Activated CD4-positive, alpha-beta T cell treated with anti-CD3 and anti-CD28 coated beads, Interleukin-2, amount 50 U/mL, for 48 hours (primary cell): ENCODE measurements around the gene ABLIM2.
"Not testable (repeated sequence)": the region's sequence is repeated elsewhere in the genome, so short reads cannot be mapped to it uniquely, and the experiment has no call there.

ENCODE experiments used
- DNase-seq, 2 experiments: peaks; one replicate each; pipeline ENCODE4 v3.0.0-alpha.2; 2020

ABLIM2 gene

DNA sequence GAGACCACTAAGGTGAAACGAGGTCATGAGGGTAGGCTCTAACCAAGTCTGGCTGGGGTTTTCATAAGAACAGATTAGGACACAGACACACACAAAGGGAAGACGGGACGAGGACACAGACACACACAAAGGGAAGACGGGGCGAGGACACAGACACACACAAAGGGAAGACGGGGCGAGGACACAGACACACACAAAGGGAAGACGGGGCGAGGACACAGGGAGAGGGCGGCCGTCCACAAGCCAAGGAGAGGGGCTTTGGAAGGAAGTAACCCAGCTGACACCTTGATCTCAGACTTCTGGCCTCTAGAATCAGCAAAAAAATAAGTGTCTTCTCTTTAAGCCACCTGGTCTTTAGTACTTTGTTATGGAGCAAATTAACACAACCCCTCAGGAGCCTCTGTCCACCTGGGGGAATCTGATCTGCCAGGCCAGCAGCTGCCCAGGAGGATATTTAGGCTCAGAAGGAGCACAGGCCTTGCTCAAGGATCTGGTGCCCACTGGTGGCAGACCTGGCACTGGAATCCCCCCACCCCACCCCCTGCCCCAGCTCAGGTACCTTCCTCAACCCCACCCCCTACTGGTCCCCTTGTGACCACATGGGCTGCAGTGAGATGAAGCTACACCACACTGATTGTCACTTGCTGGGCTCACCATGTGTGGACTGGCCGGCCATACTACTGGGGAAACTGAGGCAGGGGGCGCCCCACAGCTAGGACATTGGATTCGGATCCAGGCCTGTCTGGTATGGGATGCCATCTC is 2.8 kb downstream of the ABLIM2 start:
- DNase-seq, result no peak

DNA sequence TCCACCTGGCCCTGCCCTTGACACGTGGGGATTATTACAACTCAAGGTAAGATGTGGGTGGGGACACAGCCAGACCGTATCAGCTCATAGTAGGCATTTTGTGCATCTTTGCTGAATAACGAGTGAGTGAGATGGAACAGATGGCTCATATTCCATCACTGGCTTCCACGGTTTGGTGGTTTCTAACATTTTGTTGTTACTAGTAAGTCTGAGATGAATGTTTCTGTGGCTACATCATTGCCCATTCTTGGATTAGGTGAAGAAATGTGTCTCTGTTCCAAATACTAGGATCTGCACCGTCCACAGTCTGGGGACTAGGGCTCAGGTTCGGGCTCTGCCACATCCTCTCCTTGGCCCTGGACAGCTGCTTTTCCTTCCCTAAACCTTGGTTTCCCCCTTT is 3.6 kb downstream of the ABLIM2 start:
- DNase-seq, result no peak

DNA sequence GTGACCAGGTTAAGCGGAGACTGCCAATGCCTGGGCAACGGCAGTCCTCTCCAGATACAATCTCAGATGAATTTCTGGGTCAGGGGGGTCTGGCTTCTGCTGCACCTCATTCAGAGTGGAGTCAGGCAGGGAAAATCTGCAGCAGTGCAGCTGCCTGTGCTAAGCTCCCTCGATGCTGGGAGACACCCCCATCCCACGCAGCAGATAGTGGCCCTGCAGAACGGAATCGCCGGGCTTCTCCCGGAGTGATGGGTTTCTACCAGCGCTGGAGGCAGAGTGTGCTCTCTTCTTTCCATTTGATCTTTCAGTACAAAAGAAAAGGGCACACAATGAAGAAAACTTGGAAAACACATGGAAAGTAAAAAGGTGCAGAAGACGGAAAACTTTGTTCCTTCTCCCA is 5.2 kb downstream of the ABLIM2 start:
- no peak for DNase-seq

DNA sequence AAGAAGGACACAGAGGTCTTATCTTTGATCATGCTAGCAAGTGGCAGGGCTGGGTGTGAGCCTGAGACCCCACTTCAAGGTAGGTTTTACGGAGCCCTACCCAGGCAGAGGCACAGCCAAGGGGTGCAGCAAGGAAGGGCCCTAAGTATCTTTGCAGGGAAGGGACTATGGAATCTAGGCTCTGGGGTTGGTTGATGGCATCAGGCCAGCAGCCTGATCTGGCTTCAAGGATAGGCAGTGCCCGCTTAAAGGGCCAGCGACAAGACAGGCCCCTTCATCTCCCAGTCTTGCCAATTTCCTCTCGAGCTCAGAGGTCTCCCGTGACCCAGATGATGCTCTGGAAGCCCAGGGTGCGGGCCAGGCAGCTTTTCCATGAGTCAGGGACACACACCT is 5.8 kb downstream of the ABLIM2 start:
- DNase-seq, result no peak

DNA sequence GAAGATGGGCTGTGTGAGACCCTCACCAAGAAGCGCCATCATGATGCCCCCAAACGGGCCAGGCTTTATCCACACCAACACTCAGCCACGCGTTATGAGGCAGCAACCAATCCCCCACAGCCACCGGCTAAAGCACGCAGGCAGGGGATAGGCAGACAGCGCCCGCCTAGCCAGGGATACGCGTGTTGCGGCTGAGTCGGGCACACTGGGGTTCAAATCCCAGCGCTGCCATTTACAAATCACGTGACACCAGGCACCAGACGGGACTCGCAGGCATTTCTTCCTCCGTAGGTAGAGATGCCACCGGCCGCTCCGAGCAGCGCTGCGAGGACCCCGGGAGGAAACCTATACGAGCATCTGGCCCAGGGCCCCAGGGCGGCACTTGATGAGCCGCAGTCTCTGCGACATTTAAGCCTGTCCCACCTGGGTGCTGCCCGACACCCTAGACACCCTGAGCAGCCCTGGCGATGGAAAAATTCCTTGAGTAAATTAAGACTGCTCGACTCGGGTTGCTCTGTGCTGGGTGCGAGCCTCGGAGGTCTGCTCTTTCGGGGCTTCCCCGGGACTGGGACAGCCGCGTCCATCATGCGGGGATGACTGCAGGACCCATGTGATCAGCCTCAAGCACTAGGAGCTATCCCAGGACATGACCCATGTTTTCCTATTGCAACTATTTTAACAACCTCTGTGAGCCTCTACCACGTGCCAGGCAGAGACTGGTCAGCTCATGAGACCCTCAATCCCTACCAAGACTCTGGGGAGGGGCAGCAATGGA is 6.3 kb downstream of the ABLIM2 start:
- no peak for DNase-seq

DNA sequence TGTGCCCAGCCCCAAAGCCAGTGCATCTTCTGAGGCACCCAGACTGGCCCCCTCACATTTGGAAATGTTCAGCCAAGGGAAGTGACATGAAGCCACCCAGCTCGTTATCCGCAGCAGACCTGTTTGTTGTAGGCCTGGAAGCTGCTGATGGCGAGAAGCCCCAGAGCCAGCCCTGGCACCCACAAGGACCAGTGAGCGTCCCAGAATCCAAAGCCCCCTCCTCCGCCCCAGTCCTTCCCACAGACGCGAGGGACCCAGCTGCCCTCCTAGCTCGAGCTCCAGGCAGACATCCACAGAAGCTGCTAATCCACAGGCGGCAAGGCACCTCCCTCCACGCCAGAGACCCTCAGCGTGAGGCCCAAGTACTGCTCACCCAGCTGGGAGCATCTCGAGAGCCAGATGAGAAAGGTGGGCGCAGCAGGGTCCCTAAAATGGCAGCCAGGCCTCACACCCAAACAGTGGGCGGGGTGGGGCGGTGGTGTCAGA is 7.4 kb downstream of the ABLIM2 start:
- DNase-seq, result no peak

DNA sequence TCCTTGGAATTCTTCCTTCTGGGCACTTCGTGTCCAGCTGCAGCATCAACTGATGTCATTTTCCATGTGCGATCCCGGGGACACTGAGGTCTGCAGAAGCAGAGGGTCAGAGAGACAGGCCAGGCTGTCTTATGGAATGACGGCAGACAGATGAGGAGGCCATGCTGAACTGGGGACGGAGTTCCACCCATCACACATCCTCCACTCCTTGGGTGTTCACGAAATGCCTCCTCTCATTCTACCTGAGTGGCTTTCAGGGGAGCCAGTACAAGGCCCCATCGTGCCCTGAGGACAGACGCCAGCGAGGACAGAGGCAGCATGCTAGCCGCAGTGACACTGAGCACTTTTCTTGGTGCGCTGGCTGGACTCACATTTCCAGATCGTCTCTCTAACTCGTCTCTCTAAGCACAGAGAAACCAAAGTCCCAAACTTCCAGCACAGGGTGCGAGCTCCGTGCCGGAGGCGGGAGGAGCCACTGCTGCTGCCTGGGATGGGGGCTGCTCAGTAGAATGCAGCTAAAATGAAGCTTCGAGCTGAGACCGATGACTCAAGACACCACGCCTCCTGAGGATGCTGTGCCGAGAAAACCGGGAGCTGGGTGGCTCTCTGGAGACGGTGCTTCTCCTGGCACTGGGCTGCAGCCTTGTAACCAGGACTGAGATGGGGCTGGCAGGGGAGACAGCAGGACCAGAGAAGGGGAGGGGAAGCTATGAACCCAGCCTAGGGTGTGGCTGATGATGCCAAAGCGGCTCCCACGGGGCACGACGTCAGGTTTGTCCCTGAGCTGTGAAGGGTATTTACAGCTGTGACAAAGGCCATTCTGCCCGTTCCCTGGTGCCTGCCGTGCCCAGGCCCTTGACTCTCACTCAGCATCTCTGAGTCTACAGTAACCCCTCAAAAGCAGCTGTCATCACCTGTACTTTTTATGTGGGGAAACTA is 8.2 kb downstream of the ABLIM2 start:
- no peak for DNase-seq

DNA sequence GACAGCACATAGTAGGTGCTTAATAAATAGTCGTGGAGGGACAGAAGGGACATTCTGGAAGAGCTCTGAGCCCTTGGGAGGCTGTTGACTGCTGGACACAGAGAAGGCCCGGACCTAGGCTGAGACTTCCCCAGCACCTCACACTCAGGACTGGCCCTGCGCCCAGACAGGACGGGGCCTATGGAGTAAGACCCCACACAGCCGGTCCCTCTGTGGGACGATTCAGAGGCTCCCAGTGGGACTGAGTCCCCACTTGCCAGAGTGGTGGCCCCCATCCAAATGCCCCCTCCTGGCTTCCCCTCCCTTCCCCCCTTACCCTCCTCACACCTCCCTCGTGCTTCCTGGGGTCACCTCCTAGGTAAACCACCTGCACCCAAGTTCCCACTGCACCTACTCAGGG is 8.9 kb downstream of the ABLIM2 start:
- DNase-seq, result no peak

DNA sequence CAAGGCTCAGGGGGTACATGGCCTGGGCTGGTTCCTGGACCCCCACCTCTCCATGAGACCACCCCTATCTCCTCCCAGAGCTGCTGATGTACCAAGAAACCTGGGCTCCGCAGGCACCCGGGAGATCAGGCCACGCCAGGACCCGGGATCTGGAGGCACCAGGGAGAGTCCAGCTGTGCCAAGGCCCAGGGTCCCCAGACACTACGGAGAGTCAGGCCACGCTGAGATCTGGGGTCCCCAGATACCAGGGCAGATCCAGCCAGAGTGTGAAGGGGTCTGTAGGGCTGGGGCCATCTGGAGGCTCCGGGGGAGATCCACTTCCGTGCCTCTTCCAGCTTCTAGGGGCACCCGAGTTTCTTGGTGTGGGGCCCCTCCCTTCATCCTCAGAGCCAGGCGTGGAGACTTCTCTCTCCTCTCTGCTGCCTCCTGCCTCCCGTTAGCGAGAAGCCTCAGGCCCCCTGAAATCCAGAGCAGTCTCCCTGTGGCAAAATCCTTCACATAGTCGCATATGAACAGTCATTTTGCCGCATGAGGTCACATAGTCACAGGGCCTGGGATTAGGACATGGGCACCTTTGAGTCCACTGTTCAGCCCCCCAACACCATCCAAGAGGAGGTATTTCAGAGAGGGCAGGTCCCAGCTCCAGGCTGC is 9.7 kb downstream of the ABLIM2 start:
- DNase-seq, result no peak

DNA sequence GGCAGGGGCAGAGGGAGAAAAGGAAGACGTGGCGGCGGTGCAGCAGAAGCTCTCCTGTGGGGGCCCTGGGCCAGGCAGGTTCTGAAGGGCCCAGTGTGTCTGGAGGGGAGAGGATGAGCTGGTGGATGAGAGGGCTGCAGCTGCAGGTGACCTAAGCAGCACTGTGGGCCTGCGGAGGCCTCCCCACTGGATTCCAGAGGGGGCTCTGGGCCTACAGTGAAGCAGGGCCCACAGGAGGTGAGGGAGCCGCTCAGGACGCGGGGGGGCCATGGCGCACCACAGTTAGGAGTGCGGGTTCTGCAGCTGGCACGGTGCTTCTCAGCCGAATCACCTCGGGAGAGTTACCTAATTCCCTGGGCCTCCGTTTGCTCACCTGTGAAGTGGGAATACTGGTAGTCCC is 10.5 kb downstream of the ABLIM2 start:
- DNase-seq, result no peak

DNA sequence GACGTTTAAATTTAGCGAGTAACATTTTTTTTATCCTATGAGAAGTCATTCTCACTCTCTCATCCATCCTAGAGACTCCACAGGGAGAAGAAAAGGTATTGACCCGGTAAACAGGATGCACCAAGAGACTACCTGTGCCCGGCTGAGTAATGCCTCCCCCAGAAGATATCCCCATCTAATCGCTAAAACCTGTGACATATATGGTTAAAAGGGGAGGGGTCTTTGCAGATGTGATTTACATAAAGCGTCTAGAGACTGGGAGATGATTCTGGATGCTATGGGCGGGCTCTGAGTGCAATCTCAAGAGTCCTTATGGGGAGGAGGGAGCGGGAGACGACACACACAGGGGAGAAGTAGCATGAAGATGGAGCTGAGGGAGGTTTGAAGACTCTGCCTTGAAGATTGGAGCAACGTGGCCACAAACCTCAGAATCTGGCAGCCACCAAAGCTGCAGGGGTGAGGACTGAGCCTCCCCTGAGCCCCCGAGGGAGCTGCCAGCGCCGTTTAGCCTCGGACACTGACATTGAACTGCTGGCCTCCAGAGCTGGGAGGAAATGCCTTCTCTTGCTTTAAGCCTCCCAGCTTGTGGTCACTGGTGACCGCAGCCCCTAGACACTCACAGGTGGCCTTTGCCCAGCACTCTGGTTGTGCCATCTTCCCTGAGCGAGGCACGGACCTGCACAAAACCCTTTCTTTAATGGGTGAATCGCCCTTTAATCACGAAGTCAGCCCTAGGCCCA is 11.2 kb downstream of the ABLIM2 start:
- no peak for DNase-seq

DNA sequence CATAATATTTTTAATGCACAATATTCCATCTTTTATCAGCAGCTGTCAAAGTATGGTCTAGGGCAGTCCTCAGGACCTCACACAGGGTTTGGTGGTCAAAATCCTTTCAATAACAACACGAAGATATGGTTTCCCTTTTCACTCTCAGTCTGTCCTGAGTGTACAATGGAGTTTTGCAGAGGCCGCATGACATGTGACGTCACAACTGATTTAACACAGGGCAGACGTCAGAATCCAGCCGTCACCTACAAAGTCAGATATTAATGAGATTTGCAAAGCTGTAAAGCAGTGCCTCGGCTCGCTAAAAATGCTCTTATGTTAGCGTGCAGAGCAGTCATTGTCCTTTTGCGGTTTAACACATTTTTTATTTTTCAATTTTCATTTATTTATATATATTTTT is 12.5 kb downstream of the ABLIM2 start:
- DNase-seq, result no peak

DNA sequence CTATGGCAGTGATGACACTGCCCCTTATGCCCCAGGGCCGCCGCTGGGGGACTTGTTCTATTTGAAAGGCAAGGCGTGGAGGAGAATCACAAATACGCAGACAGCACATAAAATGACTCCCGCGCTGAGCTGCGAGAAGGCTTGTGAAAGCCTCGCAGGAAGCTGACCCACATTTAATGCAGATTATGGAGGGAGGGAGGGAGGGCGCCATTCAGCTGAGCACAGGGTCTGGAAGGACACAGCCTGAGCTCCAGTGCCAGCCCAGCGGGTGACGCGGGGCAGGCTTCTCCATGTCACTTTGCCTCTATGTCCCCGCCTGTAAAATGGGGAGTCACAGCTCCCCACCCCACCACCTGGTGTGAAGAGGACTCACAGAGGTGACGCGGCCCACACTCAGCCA is 14.3 kb downstream of the ABLIM2 start:
- DNase-seq, result no peak

DNA sequence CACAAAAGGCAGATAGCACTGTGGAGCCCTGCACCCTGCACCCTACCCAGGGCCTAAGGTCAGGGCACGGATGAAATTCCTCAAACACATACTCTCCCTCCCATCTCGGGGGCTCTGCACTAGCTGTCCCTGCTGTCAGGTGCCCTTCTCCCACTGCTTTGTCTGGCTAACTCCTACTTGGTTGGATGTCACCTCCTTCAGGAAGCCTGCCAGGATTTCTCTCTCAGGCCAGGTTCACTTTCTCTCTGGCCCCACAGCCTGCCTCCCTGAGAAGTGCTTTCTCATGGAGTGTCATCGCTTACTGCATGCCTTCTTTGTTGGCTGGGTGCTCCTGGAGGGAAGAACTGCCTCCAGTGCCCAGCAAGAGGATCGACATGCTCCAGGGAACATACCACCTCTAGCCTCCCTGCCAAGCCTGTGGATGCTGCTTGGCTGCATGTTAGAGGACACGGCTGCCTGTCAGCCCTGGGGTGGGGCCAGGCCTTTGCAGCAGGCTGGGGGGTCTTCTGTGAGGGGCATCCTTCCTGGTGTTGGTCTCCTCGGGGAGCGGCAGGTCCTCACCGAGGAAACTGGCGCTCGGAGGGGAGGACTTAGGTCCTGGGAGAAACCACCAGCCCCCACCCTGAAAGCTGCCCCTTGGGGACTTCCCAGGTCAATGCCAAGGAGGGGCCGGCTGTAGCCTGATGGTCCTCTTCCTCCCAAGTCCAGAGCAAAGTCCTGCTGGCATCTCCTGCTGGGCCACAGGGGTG is 15.0 kb downstream of the ABLIM2 start:
- no peak for DNase-seq

DNA sequence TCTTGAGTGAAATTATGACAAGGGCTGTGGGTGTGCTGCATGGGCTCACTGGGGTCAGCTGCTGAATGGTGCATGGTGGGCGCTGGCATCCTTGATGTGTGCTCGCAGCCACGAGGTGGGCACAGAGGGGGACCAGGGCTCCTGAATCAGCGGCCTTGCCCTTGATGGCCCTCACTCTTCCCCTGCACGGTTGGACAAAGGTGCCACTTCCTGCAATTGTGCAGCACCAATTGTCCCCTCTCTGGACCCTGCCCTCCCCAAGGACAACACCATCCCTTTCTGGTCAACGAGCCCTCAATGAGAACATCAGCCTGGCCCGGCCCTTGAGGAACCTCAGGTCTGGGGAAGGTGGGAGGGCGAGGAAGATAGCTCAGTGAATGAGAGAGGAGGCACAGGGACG is 16.1 kb downstream of the ABLIM2 start:
- DNase-seq, result no peak

DNA sequence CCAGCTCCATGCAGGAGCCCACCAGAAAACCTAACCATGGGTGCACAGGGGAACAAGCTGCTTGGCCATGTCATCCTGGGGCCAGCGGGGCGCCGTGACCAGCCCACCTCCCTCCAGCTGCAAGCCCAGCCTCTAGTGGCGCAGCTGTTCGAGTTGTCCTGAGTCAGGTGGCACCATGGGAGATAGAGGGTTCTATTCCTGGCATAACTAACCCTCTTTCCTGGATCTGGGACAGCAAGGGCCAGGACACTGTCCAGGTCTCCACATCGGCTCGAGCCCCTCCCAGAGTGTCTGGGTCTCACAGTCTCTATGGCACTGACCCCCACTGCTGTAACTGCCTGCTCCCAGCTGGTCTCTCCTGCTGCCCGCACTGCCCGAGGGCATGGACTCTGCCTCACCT is 16.7 kb downstream of the ABLIM2 start:
- DNase-seq, result no peak

DNA sequence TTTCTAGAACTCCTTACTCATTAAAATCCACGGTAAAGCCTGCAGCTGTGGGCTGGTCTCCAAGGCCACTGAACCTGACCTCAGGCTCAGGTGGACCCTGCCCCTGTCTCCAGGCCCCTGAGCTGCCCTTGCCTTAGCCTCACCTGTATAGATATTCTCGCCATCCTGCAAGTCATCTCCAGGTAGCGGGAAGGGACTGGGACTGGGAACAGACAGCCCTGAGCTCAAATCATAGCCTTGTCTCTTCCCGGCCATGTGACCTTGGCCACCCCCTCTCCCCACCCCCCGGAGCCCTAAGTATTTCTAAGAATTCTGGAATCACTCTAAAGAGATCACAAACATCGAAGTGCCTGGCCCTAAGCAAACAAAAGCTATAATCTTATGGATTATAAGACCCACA is 17.7 kb downstream of the ABLIM2 start:
- no peak for DNase-seq

DNA sequence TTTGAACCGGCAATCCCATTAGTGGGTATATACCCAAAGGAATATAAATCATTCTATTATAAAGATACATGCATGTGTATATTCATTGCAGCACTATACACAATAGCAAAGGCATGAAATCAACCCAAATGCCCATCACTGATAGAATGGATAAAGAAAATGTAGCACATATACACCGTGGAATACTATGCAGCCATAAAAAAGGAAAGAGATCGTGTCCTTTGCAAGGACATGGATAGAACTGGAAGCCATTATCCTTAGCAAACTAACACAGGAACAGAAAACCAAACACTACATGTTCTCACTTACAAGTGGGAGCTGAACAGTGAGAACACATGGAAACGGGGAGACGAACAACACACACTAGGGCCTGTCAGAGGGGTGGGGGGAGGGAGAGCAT is 18.9 kb downstream of the ABLIM2 start:
- not testable (repeated sequence) for DNase-seq

DNA sequence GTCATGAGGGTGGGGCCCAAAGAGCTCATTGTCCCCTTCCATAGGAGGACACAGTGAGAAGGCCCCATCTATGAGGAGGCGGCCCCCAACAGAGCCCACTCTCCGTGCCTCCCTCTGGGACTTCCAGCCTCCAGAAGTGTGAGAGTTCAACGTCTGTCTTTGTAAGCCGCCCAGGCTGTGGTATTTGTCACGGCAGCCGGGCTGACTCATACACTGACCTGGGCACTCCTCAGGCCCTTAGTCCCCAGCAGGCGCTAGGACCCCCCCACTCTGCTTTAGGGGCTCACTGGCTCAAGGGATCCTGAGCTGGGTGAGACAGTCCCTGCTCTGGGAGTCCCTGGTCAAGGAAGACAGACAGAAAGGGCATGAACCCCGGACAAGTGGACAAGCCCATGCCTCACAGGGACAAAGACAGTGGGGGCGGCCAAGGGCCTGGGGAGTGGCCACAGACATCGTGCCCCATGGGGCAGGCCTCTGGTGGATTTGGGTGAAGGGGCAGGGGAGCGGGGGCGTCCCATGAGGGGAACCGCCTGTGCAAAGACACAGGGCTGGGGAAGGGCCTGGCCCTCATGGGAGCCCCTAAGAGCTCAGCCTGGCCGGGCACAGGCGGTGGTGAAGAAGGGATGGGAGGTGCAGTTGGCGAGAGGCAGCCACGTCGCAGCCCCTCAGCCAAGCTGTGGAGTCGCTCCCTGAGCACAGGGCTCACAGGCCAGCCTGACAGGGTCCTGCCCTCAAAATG is 21.5 kb downstream of the ABLIM2 start:
- no peak for DNase-seq

DNA sequence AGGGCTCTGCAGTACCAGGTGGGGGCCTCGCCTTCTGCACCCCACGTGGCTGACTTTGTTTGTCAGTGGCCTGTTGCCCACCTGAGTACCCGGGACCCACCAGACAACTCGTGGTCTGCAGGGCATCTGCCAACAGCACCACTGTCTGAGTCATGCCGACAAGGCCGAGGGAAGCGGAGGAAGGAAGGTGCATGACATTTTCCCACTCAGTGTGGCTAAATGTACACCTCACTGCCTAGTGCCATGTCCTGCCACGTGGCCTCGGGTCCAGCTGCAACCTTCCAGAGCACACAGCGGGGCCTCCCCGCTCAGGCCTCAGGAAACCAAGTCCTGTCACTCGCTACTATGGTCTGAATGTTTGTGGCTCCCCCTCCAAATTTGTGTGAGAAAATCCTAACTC is 22.1 kb downstream of the ABLIM2 start:
- DNase-seq, result no peak

DNA sequence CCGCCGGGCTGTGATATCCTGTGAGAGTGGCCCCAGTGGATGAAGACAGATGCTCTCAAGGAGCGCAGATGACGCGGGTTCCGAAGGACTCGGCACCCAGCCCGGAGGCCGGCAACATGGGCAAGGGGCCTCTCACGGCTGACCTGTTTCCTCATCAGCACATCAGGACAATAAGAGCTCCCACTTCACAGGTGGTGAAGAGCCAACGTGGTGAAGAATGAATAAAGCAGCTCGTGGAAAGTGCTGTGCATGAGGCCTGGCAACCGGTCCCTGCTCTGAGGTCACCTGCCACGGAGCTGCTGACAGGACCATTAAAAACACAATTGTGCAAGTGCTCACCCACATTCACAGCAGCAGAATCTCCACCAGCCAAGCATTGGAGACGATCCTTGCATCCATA is 22.9 kb downstream of the ABLIM2 start:
- no peak for DNase-seq
